Measurements from ENCODE around the gene AKAP13. TPM values are rescaled to one million over a fixed set of nuclear protein-coding genes. Genes with fewer than 3 reads are reported as not detected.

The AKAP13 gene
- total and polyA plus RNA-seq, 2 of the 13 experiments (the other 11 are each of a cell fraction or from before 2014, with no cell fraction given): 6.7 to 27.1 TPM

GRCh38 chr15:85708402-85708941 lies 328.1 kb downstream of the AKAP13 start (continued):
- TF ChIP-seq GZF1 (CRISPR knock-in tag; IDR thresholded peaks at IDR 0.05) (no peak), ZNF724P (CRISPR knock-in tag; IDR thresholded peaks at IDR 0.05; ENCODE audit: borderline replicate concordance) (no peak), HMG20A (CRISPR knock-in tag; IDR thresholded peaks at IDR 0.05; ENCODE audit: borderline replicate concordance) (peak; percentile 31; the same call in 1 of the 2 replicates), RFX5 (IDR thresholded peaks at IDR 0.05; ENCODE audit: low read depth, low read length) (no peak), ZNF501 (CRISPR knock-in tag; IDR thresholded peaks at IDR 0.05) (no peak), ZIK1 (CRISPR knock-in tag; IDR thresholded peaks at IDR 0.05; ENCODE audit: borderline replicate concordance, low read depth) (no peak), TRIM24 (CRISPR knock-in tag; IDR thresholded peaks at IDR 0.05) (no peak), SMYD3 (CRISPR knock-in tag; IDR thresholded peaks at IDR 0.05) (no peak), SOX13 (IDR thresholded peaks at IDR 0.05) (no peak), SOX13 (CRISPR knock-in tag; conservative IDR thresholded peaks at IDR 0.05 in 1 of 2, IDR thresholded peaks at IDR 0.05 in 1 of 2) (no peak), ZNF570 (CRISPR knock-in tag; IDR thresholded peaks at IDR 0.05; ENCODE audit: borderline replicate concordance) (no peak), RXRA (CRISPR knock-in tag; IDR thresholded peaks at IDR 0.05) (no peak; the same call in 1 of the 2 replicates), ZNF619 (CRISPR knock-in tag; IDR thresholded peaks at IDR 0.05) (no peak), GTF3A (CRISPR knock-in tag; conservative IDR thresholded peaks at IDR 0.05) (no peak), SYNCRIP (IDR thresholded peaks at IDR 0.05; ENCODE audit: insufficient read depth, low read depth, low read length) (no peak), POLR2G (IDR thresholded peaks at IDR 0.05; ENCODE audit: low read depth, low read length) (no peak), HMG20B (CRISPR knock-in tag; conservative IDR thresholded peaks at IDR 0.05) (peak; percentile 57; the same call in 1 of the 2 replicates), MXD4 (CRISPR knock-in tag; IDR thresholded peaks at IDR 0.05) (no peak), KDM4B (CRISPR knock-in tag; IDR thresholded peaks at IDR 0.05) (no peak), CBFB (CRISPR knock-in tag; IDR thresholded peaks at IDR 0.05) (no peak), ZNF615 (CRISPR knock-in tag; IDR thresholded peaks at IDR 0.05; ENCODE audit: borderline replicate concordance) (no peak), ZNF101 (CRISPR knock-in tag; IDR thresholded peaks at IDR 0.05; ENCODE audit: borderline replicate concordance, low read depth) (no peak), ZNF382 (CRISPR knock-in tag; IDR thresholded peaks at IDR 0.05; ENCODE audit: borderline replicate concordance) (no peak), ZBTB25 (CRISPR knock-in tag; IDR thresholded peaks at IDR 0.05) (no peak), ARNT2 (CRISPR knock-in tag; IDR thresholded peaks at IDR 0.05; ENCODE audit: low read depth) (no peak), SRY (CRISPR knock-in tag; IDR thresholded peaks at IDR 0.05) (no peak)
- TF ChIP-seq, protein P1, sequence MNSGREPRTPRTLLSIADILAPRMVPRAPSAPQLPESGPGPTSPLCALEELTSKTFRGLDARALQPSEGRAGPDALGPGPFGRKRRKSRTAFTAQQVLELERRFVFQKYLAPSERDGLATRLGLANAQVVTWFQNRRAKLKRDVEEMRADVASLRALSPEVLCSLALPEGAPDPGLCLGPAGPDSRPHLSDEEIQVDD (CRISPR knock-in tag; IDR thresholded peaks at IDR 0.05; ENCODE audit: borderline replicate concordance): no peak
- TF ChIP-seq, protein P2, sequence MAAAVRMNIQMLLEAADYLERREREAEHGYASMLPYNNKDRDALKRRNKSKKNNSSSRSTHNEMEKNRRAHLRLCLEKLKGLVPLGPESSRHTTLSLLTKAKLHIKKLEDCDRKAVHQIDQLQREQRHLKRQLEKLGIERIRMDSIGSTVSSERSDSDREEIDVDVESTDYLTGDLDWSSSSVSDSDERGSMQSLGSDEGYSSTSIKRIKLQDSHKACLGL (CRISPR knock-in tag; IDR thresholded peaks at IDR 0.05): no peak
